ENCODE results near the gene ZNF554.
"Not testable (repeated sequence)": the region's sequence is repeated elsewhere in the genome, so short reads cannot be mapped to it uniquely, and the experiment has no call there.

The ZNF554 gene

GRCh38 chr19:2791440-2791839 lies 28.2 kb upstream of the ZNF554 start:
- DNase-seq = no peak

GRCh38 chr19:2791876-2792275 lies 27.8 kb upstream of the ZNF554 start:
- no peak for DNase-seq

GRCh38 chr19:2792666-2793065 lies 27.0 kb upstream of the ZNF554 start:
- not testable (repeated sequence) for DNase-seq

DNA sequence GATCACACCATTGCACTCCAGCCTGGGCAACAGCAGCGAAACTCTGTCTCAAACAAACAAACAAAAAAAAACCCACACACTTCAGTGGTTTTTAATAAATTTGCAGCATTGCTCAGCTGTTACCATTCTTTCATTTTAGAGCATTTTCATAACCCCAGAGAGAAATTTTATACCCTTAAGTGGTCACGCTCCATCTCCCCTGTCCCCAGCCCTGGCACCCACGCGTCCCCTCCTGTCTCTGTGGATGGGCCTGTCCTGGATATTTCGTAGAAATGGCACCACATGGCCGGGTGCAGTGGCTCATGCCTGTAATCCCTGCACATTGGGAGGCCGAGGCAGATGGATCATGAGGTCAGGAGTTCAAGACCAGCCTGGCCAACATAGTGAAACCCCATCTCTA lies 26.5 kb upstream of the ZNF554 start:
- no peak for DNase-seq

- no peak for DNase-seq
Measured at GRCh38 chr19:2793577-2793976, 26.1 kb upstream of the ZNF554 start.

GRCh38 chr19:2795827-2796658 lies 23.6 kb upstream of the ZNF554 start:
- no peak for DNase-seq

GRCh38 chr19:2796659-2797266 lies 22.9 kb upstream of the ZNF554 start:
- DNase-seq = no peak

DNA sequence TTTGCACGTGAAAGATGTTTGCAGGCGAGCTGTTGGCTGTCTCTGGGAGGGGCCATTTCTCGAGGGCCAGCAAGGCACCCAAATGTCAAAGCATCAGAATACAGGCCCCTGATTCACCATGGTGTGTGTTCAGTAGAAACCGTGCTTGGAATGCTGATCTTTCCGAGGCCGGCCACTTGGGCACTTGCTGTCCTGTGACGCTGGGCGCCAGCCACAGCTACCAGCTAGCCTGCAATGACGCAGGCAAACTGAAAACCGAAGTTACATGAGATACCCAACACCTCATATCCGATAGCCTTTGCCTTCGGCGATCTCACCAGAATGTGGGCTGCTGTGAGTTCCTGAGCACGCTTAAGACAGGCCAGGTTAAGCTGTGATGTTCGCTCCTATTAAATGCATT lies 22.4 kb upstream of the ZNF554 start:
- no peak for DNase-seq

DNA sequence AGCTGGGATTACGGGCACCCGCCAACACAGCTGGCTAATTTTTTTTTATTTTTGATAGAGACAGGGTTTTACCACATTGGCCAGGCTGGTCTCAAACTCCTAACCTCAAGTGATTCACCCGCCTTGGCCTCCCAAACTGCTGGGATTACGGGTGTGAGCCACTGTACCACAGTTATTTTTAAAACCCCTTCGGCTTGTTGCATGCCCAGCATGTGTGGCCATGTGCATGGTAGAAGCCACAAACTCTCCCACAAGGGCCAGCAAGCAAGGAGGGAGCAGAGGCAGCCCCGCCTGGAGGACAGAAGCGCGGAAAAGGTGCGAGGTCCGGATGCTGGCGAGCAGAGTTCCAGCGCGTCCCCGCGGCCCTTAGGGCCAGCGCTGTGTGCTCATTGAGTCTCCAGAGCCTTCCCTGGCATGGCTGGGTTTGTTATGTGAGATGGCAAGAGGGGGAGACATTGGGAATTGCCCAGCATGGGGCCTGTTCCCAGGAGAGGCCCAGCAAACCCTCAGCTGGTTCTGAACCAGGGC lies 21.4 kb upstream of the ZNF554 start:
- DNase-seq = no peak

DNA sequence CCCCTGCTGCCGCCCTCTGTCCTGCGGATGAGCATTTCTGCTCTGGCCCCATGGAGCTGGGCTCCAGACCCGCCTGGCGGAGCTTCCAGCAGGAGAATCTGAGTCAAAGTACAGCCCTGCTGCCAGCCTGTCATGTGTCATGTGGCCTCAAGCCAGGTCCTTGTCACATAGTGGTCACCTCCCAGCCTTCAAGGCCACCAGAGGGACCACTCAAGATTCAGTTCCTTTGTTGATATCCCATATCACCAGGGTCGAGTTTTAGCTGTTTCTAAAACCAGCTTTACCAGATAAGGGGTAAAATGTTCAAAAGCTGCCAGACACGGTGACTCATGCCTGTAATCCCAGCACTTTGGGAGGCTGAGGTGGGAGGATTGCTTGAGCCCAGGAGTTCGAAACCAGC lies 20.9 kb upstream of the ZNF554 start:
- no peak for DNase-seq

GRCh38 chr19:2799273-2800020 lies 20.2 kb upstream of the ZNF554 start:
- DNase-seq = no peak

GRCh38 chr19:2800506-2800905 lies 19.2 kb upstream of the ZNF554 start:
- no peak for DNase-seq

DNA sequence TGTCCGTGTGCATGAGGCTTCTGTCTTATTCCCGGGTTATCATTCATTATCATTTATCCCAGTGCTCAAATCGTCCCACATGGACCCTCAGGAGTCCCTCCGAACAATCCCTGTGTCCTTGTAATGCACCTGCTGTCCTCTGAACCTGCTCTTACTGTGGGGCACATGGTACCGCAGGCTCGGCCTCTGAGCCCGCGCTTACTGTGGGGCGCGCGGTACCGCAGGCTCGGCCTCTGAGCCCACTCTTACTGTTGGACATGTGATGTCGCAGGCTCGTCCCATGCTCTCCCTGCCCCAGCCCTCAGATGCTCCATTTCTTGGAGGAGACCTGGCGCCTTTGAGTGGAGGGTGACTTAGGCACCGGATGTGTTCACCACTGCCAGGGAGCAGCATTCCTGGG lies 16.8 kb upstream of the ZNF554 start:
- DNase-seq = no peak

DNA sequence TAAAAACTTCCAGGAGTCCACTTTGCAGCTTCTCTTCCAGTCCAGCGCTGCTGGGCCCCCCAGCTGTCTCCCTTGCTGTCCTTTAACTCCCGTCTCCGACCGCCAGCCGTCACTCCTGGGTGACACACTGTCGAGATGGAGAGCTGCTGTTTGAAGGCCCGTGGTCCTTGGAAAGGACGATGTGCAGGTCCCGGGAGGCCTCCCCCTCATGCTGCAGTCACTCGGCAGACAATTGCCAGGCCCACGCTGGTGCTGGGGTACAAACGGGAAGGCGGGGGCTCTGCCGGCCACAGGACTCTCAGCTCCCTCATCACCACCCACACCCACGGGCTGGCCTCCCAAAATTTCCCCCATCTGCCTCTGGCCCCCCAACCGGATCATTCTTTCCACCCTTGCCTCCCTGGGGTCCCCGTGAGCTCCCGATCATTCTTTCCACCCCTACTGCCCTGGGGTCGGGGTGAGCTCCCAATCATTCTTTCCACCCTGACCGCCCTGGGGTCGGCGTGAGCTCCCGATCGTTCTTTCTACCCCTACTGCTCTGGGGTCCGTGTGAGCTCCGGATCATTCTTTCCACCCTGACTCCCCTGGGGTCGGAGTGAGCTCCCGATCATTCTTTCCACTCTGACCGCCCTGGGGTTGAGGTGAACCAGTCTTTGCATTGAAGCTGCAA lies 16.0 kb upstream of the ZNF554 start:
- no peak for DNase-seq

- no peak for DNase-seq
Measured at GRCh38 chr19:2804156-2805004, 15.3 kb upstream of the ZNF554 start.

- DNase-seq = no peak
Measured at GRCh38 chr19:2805261-2805900, 14.3 kb upstream of the ZNF554 start.

DNA sequence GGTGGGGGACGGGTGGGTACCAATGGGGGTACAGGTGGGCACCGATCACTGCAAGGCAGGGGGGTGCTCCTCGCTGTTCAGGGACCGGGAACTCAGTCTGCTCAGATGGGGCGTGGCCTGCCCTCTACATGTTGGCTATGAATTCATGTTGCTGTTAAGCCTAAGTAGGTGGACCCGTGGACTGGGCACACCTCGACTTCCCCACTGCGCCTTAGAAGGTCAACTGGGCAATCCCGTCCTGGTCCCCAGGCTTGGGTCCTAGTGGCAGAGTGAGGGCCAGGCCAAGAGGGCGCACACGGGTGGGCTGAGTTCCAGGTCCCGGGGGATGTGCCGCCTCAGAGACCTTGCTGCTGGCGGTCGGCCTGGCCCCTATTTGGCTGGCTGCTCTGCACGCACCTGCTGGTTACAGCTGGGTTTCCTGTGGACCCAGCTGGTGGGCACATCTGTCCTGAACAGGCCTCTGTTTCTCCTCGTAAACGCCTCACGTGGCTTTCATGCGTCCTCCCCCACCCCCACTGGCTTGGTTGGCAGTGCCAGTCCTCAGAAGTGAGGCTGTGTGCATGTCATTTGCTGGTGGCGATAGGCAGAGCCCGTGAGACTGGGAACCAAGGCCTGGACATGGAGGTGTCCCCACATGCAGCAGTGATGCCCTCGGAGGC lies 13.5 kb upstream of the ZNF554 start:
- DNase-seq = no peak

DNA sequence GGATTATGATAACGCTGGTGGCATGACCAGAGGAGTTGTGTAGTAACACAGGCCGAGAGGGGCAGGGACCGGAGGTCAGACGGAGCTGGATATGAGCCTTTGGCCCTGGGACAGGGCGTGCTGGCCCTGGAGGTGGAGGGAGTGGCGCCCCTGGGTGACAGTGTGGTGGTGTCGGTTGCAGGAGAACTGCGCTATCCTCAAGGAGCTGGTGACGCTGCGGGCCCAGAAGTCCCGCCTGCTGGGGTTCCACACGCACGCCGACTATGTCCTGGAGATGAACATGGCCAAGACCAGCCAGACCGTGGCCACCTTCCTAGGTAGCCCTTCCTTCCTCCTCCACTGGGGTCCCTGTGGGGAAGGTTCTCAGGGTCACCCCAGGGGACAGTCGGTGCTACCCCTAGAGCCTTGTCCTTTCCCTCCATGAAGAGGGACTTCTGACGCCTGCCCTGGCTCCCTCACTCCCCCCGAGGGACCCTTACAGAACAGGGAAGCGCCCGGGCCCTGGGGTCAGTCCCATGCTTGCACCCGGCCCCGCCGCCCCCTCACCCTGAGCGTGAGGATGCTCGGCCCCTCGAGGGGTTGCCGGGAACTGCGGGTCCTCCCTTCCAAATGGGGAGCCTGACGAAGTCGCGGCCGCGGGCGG lies 12.8 kb upstream of the ZNF554 start:
- DNase-seq = no peak

- DNase-seq = no peak
Measured at GRCh38 chr19:2807379-2808128, 12.1 kb upstream of the ZNF554 start.

Data from right hindlimb (tissue), 1 donor.